Activated T-cell treated with anti-CD3 and anti-CD28 coated beads, Interleukin-2, amount 50 U/mL, for 1 hour (primary cell): ENCODE data around the gene TMEM175.
A peak's percentile ranks its signal among the peaks of the same experiment; 100 is the strongest.

ENCODE experiments used
- DNase-seq: peaks from one replicate; pipeline ENCODE4 v3.0.0-alpha.2; 2020

The TMEM175 gene

DNA sequence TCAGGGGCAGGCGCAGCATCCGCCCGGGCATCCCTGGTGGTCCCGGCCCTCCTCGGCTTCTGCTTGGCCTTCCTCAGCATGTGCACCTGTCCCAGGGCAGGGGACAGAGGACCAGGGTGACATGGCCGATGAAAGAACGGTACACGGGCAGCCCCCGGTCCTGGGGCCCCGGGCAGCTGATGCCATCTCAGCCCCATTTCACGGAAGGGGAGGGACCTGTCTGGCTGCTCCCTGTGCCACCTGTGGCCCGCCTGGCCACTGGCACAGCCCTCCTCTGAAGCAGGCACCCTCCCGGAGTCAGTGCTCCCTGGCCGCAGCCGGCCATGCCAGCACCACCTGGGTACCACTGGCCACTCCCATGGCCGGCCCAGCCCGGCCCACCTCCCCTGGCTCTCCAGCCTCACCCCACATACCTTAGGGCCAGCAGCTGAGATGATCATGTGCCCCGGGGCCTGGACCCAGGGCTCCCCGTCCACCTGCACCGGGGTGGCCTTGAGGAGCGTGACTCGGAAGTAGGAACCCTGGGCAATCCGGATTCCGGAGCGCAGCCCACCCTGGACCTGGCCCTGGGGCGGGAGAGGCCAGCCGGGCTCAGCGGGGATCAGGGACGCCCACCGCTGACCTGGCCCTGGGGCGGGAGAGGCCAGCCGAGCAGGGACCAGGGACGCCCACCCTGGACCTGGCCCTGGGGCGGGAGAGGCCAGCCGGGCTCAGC is 28.5 kb downstream of the TMEM175 start:
- no peak for DNase-seq

DNA sequence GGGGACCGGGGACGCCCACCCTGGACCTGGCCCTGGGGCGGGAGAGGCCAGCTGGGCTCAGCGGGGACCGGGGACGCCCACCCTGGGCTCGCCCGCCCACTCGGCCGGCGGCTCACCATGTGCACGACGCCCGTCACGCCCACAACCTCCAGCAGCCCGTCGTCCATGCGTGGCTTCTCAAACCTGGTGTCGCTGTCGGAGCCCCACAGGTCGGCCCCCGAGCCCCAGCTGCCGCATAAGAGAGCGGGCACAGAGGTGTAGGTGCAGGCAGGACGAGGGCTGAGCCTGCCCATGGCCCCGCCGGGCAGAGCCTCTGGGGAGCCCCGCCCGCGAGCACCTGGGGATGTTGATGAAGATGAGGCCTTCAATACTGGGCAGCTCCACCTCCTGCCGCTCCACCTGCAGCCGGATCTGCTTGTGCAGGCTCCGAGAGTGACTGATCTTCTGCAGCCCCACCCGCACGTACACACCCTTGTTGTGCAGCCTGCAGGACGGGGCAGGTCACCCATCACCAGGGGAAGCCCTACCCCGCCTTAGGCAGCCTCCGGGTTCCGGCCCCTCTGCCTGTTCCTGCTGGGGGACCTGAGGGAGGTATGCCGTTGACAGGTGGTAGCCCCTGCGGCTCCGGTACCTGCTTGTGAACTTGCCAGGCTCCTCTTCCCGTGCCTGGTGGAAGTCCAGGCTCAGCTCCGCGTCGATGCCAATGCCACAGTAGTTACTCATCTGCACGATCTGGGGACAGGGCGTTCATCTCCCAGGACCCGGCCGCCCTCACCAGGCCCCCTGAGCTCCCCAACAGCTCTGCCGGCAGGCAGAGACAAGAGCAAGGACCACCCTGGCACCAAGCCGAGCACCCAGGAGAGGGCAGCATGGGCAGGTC is 29.3 kb downstream of the TMEM175 start:
- no peak for DNase-seq

DNA sequence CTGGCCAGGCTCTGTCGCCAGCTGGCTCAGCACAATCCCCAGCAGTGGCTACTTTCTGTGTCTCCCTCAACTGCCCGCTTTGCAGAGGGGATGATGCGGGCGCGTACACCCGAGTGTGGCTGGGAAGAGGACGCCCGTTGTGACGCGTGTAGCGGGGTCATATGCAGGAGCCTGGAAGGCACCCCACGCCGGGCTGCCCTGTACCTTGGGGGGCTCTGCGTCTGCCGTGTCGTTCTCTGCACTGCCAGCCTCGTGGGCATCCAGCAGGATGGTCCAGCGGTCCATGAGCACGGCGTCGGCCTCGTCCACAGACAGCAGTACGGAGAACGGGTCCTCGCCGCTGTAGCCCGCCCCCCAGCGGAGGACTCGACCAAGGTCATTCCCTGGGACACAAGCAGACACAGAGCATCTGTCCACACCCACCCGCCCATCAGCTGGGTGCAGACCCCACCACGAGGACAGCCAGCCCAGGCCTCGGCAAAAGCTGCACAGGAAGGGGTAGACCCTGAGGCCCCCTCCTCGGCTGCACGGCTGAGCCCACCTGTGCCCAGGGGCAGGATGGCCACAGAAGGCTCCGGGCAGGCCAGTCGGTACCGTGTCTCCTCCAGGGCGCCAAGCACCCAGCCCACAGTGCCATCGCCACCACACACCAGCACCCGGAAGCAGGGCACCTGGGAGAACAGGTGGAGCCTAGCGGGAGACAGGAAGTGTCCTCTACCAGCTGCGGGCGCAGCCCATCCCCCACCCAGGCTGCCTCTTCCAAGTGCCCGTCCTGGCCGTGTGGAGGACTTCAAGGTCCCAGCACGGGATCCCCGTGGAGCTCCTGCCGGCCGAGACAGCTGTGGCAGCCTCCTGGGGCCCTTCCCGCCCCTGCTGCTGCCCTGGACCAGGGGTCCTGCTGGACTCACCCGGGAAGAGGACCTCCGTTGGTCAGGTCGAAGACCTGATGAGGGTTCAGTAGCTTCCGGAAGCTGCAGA is 30.3 kb downstream of the TMEM175 start:
- no peak for DNase-seq

DNA sequence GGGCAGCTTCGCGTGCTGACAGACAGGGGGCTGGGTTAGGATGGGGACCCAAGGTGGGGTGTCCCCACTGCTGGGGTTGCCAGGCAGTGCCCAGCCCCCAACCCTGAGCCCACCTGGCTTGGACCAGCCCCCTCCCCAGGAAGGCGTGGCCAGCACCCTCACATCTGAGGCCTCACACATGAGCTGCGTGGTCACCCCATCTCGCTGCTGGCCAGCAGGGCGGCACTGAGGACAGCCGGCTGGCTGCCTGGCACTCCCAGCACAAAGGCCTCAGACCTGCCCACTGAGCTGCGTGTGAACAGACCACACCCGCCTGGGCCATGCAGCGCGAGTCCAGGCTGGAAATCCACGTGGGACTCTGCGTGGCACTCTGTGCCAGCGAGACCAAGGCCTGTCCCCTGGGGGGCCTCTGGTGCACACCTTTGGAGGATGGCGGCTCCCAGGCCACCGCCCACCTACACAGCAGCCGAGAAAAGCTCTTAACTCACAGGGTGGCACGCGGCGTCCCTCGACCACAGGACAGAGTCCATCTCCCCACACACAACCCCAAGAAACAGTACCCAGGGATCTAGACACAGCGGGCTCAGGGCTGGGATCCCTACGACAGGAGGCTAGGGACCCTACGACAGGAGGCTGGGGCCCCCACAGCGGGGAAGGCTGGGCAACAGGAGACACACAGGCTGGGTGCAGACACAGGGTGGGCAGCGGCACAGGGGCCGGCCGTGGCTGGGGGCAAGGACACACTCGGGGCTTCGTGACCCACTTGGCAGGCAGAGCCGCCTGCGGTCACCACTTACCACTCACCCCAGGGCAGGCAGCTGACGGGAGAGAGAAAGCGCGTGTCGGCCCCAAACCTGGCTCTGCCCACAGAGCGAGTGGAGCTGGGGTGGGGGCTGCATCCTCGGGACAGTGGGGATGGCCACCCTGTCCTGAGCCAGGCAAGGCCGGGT is 31.3 kb downstream of the TMEM175 start:
- no peak for DNase-seq

DNA sequence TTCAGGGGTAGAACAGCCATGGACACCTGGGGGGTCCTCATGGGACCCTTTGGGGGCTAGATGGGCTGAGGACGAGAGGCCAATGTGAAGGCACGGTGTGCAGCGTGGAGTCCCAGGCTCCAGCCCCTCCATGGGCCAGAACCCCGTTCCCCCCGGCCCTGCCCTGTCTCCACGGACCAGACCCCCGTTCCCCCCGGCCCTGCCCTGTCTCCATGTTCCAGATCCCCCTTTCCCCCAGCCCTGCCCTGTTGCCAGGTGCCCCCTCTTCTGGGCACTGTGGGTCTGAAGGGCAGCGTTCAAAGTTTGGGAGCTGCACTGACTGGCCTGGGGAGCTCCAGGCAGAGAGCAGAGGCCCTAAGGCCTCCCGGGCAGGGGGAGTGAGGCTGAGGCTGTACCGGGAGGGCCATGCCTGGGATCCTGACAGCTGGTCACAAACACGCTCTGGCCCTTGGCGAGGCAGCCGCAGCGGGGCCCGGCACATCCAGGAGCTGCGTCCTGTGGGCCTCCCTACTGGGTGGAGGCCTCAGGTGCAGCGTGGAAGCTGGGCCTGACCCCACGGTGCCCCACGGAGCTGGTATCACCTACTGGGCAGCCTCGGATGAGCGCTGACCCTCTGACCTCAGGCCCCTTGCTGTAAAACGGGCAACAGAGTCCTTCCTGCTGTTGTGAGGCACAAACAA is 32.2 kb downstream of the TMEM175 start:
- DNase-seq: no peak

DNA sequence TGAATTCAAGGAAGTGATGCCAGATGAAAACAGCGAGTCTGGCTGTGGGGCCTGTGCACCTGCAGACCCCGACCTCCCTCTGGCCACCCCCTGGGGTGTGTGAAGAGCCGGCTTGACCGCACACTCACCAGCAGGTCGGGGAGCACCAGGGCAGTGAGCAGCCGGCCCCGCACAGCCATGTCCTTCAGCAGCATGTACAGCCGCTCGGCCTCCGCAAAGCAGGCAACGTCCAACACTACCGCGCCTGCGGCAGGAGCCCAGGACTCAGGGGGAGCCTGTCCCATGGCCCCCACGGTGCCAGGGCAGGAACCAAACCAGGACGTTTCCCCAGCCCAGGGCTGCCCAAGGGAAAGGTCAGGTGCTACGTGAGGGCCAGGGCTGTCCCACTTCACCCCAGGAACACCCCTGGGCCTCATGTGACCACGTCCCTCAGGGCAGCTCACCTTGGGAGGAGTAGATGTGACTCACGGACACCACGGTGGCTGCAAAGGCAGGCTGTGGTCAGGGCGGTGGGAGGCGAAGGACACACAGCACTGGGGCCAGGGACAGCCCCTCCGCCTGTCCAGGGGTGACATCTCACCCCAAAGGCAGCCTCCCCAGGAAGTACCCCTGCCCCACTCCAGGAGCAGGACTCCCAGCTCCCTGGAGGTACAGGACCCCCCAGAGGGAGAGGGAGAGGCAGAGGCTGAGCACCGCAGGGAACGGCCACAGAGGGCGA is 32.9 kb downstream of the TMEM175 start:
- DNase-seq: no peak

DNA sequence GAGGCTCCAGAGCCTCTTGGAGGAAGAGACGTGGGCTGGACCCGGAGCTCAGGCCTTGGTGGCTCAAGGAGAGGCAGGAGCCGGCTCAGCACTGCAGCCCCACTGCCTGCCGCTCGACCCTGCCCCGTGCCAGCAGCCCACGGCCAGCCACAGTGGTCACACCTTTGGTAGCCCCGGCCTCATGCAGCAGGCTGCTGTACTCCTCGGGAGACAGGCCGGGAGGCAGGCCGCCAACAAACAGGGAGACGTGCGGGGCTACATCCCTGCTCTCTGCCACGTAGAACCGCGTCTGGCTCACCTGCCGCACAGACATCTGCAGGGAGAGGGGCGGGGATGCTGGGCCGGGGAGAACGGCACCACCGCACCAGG is 33.5 kb downstream of the TMEM175 start:
- no peak for DNase-seq

DNA sequence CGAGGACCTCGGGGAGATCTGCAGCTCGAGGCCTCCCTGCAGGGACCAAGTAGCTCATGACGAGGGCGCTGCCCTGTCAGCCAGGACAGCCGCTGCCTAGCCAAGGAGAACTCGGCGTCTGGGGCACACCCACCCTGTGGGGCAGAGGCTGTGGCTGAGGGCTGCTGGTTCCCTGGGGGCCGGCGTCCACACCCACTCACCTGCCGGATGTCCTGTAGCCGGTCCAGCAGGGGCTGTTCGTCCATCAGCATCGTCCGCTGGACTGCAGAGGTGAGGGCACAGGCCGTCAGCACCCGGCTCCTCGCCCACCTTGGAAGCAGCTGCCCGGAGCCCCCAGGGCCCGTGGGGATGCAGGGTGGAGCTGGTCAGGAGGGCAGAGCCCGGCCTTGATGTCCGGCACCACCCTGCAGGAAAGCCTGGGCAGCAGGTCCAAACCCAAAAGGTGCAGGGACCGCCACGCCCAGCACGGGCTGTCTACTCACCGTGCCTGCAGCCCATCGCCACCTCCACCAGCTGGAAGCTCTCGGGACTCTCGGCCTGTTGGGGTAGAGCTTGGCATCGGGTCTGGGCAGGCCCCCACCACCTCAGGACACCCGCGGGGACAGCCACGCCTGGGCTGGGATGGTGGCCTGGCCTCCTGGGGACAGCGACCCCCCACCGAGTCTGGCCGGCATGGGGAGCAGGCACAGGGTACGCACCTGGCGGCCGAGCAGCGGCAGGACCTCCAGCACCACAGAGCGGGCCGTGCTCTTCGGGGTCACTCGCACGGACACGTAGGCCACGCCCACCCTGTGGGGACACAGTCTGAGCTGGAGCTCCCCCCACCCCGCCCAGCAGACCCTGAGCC is 34.2 kb downstream of the TMEM175 start:
- DNase-seq: no peak

DNA sequence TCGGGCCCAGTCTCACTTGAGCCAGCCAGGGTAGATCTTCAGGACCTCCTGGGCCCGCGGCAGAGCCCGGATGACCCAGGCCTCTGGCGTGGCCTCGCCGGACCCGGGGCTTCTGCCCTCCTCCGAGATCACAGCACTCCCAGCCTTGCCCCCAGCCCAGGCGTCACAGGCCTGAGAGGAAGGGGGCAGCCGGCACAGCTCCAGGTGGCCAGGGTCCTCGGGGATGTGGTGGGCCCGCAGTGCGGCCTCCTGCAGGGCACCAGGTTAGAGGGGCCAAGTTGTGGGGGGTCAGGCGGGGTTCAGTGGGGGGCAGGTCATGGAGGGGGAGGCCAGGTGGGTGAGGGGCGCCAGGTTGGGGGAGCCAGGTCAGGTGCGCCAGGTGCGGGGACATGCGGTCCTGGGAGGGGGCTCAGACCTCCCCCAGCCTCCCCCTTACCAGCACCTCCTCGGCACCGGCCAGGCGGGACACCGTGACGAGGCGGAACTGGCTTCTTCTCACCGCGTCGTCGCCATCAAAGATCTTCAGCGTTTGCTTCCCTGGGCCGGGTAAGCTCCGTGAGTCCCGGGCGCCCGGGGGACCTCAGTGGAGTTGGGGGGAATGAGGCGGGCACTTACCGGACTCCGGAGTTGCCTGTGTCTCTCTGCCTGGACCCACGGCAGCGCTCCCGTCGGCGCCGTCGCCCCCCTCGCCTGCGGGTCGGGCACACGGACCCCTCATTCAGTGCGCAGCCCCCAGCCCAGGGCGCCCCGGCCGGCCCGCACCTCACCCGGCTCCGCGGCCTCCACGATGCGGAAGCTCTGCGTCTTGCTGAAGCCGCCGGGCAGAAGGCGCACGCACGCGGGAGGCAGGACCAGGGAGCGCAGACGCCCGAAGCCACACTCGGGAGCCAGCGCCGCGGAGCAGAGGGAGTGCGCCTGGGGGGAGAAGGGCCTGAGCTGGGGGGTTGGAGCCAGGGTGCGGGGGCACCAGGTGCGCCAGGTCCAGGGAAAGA is 35.1 kb downstream of the TMEM175 start:
- DNase-seq: no peak

DNA sequence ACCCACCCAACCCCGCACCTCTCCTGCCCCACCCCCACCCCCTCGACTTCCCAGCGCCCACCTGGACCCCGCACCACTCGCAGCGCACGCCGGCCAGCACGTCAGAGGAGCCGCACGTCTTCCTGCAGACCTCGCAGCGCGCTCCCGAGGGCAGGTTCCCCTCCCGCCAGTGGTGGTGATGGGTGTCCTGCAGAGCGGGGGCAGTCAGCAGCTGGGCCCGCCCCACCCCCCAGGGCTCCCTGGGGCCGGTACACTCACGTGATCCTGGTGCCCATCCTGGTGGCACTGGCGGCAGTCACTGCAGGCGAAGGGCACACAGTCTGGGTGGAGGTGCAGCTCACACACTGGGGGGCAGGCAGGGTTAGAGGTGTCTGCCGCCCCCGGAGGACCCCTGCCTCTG is 36.0 kb downstream of the TMEM175 start:
- DNase-seq: no peak

DNA sequence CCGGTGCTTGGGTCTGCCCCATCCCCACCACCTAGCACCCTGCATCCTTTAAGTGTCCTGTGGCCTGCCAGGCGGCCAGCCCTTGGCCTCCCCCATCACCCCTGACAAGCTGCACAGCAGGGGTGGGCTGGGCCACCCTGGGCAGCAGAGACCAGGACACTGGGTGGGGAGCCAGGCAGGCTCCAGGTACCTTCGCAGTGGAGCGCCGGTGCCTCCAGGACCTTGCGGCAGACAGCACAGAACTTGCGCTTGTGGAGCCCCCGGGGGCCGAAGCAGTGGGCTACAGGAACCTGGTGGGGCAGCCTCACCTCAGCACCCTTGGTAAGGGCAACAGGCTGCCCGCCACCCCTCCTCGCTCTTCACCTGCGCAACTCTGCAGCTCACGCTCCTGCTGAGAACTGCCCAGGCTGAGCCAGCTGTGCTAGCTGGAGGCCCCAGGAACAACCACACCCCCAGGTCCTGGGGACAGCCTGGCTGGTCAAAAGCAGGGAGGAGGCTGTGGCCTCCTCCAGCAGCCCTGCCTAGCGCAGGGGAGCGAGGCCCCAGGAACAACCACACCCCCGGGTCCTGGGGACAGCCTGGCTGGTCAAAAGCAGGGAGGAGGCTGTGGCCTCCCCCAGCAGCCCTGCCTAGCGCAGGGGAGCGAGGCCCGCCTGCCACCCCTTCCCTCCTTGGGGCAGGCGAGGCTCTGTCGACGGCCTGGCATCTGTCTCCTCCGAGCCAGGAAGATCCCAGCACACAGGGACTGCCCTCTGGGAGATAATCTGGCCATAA is 36.5 kb downstream of the TMEM175 start:
- no peak for DNase-seq

DNA sequence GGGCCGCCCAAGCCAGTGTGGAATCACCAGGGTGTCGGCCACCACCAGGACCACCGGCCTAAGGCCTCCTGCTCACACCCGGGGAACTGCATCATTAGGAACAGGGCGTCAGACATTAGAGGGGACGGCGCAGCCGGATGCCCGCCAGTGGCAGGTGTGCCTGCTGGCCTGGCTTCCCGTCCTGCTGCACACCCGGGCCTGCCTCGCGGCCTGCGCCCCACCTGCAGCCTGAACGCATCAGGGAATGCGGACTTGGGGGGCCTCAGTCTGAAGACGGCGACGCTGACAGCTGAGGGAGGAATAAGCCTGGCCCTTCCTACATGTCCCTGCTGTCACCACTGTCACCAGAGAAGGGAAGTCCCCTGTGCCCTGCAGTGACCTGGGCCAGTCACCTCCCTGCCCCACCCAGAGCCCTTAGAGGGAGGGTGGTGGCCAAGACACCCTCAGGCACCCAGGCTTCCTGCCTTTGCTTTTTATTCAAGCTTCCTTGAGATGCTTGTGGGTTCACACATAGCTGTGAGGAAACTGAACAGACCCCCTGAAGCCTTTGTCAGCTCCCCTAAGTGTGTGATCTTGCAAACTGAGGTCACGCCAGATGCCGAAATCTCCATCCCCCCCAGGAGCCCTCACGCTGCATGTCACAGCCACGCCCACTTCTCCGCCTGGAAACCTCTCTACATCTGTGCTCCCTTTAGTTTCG is 37.9 kb downstream of the TMEM175 start:
- DNase-seq: peak; percentile 45

DNA sequence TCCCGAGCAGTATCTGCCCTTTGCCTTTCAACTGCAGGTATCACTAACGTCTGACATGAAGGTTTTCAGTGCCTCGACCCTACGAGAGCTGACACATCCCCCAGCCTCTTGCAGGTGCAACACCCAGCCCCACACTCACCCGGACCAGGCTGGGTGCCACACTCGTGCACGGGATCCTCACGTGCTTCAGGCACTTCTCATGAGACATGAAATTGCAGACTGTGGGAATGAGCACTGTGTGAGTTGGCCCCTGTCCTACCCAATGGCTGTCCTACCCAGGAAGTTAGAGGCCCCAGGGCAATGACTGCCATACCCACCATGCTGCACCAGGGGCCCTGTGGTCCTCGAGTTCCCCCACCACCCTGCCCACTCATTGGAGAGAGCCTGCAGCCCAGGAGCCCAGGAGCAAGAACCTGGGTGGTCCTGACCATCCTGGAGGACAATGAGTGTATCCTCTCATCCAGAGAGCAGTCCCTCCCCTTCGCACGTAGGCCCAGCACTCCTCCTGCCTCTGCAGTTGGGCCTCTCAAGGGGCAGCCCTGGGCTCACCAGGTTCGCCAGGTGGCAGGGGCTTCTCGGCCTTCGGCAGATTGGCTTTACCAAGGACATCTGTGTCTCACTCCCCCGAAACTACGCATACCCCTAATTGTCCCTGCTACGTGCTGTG is 38.7 kb downstream of the TMEM175 start:
- DNase-seq: no peak

DNA sequence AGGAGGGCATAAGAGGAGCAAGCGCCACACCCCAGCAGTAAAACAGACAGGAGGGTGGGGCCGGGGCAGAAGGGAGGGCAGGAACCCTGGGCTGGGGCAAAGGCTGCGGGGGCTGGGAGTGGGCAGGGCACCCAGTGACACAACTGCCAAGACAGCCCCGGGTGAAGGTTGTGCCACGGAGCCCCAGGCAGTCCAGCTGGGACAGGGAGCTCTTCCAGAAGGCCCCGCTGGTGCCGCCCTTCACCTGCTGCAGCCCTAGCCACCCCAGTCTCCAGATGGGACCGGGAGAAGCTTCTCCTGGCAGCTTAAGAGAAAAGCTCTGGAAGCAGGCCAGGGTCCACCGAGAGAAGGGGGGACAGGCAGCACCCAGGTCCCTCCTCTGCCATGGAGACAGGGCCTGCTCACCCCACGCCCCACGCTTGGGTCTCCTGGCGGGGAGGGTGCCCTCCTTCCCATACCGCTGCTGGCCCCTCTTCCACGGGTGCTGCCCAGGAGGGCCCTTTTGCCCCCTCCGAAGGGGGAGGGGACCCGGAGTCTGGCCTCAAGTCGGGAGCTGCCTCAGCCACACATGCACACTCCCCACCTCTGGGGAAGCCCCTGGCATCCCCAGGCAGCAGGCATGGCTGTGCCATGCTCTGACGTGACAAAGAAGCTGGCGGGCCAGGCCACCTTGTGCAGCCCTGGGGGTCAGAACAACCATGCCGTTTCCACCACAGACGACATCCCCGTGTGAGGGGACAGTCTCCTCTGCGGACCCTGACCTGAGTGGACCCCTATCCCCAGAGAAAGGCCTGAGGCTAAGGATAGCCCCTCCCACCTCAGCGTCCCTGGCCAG is 39.6 kb downstream of the TMEM175 start:
- no peak for DNase-seq

DNA sequence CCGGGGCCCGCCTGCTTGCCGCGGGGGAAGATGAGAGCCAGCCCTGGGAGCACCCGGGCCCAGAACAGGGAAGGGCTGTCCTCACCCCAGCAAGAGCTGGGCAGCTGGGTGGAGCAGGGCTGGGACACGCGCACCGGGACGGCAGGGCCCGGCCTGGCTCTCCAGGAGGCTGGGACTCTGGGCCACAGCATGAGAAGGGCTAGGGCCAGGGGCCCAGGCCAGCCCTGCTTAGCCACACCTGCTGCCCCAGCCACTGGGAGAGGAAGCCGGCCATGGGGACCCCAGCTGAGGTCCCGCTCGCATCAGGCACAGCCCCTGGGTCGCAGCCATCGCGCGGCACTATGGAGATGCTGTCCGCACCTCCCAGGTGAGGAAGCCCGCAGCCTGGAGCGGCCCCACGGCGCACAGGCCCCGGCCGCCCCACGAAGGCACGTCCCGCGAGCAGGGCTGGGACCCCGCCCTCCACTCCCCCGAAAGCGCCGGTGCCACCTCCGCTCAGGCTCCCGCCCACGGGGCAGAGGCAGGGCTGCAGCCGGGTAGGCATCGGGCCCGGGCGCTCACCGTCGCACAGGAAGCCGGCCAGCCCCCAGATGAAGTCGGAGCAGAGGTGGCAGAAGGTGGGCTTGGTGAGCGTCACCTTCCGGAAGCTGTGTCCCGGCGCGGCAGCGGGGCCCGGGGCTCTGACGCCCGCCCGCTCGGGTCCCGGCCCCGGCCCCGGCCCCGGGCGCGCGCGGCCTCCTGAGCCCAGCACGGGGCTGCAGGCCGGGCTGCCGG is 40.6 kb downstream of the TMEM175 start:
- peak; percentile 71 for DNase-seq
